ENCODE measurements around the gene ATOH1.

GRCh38 chr4:93786149-93786548 is 42.4 kb upstream of the ATOH1 start:
- no peak for TF ChIP-seq POLR2AphosphoS5 (IDR thresholded peaks at IDR 0.05; ENCODE audit: low read depth, low read length)
- no peak for TF ChIP-seq CTCF (IDR thresholded peaks at IDR 0.05)
- TF ChIP-seq TCF7L2 (IDR thresholded peaks at IDR 0.05; ENCODE audit: low read depth, low read length) = no peak
- TF ChIP-seq, protein P1, sequence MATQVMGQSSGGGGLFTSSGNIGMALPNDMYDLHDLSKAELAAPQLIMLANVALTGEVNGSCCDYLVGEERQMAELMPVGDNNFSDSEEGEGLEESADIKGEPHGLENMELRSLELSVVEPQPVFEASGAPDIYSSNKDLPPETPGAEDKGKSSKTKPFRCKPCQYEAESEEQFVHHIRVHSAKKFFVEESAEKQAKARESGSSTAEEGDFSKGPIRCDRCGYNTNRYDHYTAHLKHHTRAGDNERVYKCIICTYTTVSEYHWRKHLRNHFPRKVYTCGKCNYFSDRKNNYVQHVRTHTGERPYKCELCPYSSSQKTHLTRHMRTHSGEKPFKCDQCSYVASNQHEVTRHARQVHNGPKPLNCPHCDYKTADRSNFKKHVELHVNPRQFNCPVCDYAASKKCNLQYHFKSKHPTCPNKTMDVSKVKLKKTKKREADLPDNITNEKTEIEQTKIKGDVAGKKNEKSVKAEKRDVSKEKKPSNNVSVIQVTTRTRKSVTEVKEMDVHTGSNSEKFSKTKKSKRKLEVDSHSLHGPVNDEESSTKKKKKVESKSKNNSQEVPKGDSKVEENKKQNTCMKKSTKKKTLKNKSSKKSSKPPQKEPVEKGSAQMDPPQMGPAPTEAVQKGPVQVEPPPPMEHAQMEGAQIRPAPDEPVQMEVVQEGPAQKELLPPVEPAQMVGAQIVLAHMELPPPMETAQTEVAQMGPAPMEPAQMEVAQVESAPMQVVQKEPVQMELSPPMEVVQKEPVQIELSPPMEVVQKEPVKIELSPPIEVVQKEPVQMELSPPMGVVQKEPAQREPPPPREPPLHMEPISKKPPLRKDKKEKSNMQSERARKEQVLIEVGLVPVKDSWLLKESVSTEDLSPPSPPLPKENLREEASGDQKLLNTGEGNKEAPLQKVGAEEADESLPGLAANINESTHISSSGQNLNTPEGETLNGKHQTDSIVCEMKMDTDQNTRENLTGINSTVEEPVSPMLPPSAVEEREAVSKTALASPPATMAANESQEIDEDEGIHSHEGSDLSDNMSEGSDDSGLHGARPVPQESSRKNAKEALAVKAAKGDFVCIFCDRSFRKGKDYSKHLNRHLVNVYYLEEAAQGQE (IDR thresholded peaks at IDR 0.05; ENCODE audit: insufficient read depth in 1 of 2, low read depth in 2 of 2, low read length in 1 of 2) = no peak
- no peak for TF ChIP-seq SIN3A (IDR thresholded peaks at IDR 0.05; ENCODE audit: borderline replicate concordance, insufficient read depth, low read depth, low read length)
